Fibroblast of skin of scalp (primary cell): ENCODE data around the gene ID3.
A peak's percentile ranks its signal among the peaks of the same experiment; 100 is the strongest.
"Not testable (repeated sequence)": the region's sequence is repeated elsewhere in the genome, so short reads cannot be mapped to it uniquely, and the experiment has no call there.

Experiments used
- DNase-seq: peaks from one replicate; pipeline ENCODE4 v3.0.0-alpha.2; 2013

Gene ID3

GRCh38 chr1:23588749-23589548 is 29.6 kb upstream of the ID3 start:
- no peak for DNase-seq

- peak; percentile 98 for DNase-seq
Observed at GRCh38 chr1:23585321-23586022, 26.2 kb upstream of the ID3 start.

GRCh38 chr1:23583727-23584126 is 24.4 kb upstream of the ID3 start:
- not testable (repeated sequence) for DNase-seq

GRCh38 chr1:23582820-23583219 is 23.5 kb upstream of the ID3 start:
- no peak for DNase-seq

GRCh38 chr1:23581219-23581618 is 21.9 kb upstream of the ID3 start:
- DNase-seq: peak; percentile 40

GRCh38 chr1:23578997-23579363 is 19.7 kb upstream of the ID3 start:
- no peak for DNase-seq

GRCh38 chr1:23578311-23578996 is 19.2 kb upstream of the ID3 start:
- DNase-seq: no peak

- DNase-seq: peak; percentile 92
Observed at GRCh38 chr1:23577056-23578004, 18.0 kb upstream of the ID3 start.

- DNase-seq: peak; percentile 76
Observed at GRCh38 chr1:23576338-23577055, 17.2 kb upstream of the ID3 start.

GRCh38 chr1:23575226-23575810 is 16.0 kb upstream of the ID3 start:
- DNase-seq: no peak

GRCh38 chr1:23574265-23574754 is 15.0 kb upstream of the ID3 start:
- DNase-seq: no peak

- no peak for DNase-seq
Observed at GRCh38 chr1:23573574-23574182, 14.4 kb upstream of the ID3 start.

- no peak for DNase-seq
Observed at GRCh38 chr1:23571465-23571864, 12.2 kb upstream of the ID3 start.

- DNase-seq: no peak
Observed at GRCh38 chr1:23570001-23570691, 10.8 kb upstream of the ID3 start.

GRCh38 chr1:23568608-23569383 is 9.5 kb upstream of the ID3 start:
- no peak for DNase-seq

GRCh38 chr1:23567996-23568607 is 8.8 kb upstream of the ID3 start:
- DNase-seq: peak; percentile 56

GRCh38 chr1:23567629-23567995 is 8.3 kb upstream of the ID3 start:
- no peak for DNase-seq

- no peak for DNase-seq
Observed at GRCh38 chr1:23566304-23566703, 7.0 kb upstream of the ID3 start.

GRCh38 chr1:23565776-23566175 is 6.5 kb upstream of the ID3 start:
- no peak for DNase-seq
